Loucy (cell line): ENCODE results near the gene MPHOSPH6.

Source experiments
- H2AFZ ChIP-seq: fragments of 200-600 bp; sonication (generic); 2 replicates; pipeline ENCODE4 v1.6.0; 2016; ENCODE audit warnings: antibody characterized with exemption, mild to moderate bottlenecking, low read length, moderate library complexity
- H3F3A ChIP-seq: fragments of 200-600 bp; 2 replicates; pipeline ENCODE4 v1.6.0; 2016; ENCODE audit warnings: antibody characterized with exemption, low read depth, mild to moderate bottlenecking
- H3K27me3 ChIP-seq: fragments of 200-600 bp; sonication (generic); 2 replicates; pipeline ENCODE4 v1.6.1; 2014; ENCODE audit warnings: low read length, mild to moderate bottlenecking; ENCODE audit not compliant: insufficient read depth, poor library complexity, severe bottlenecking
- H3K36me3 ChIP-seq: fragments of 200-600 bp; sonication (generic); 2 replicates; pipeline ENCODE4 v1.6.1; 2016; ENCODE audit warnings: low read length; ENCODE audit not compliant: insufficient read depth
- H3K4me1 ChIP-seq: fragments of 200-600 bp; sonication (generic); 2 replicates; pipeline ENCODE4 v1.5.1; 2014; ENCODE audit warnings: low read length, mild to moderate bottlenecking; ENCODE audit not compliant: insufficient read depth, poor library complexity, severe bottlenecking
- H3K4me2 ChIP-seq: fragments of 200-600 bp; sonication (generic); 2 replicates; pipeline ENCODE4 v1.6.0; 2014; ENCODE audit warnings: antibody characterized with exemption, low read length, low read depth, mild to moderate bottlenecking; ENCODE audit not compliant: poor library complexity, severe bottlenecking
- H3K4me3 ChIP-seq: fragments of 200-600 bp; sonication (generic); 2 replicates; pipeline ENCODE4 v1.5.1; 2014; ENCODE audit warnings: low read length, mild to moderate bottlenecking, mixed read lengths; ENCODE audit not compliant: poor library complexity, severe bottlenecking
- H3K79me2 ChIP-seq: fragments of 200-600 bp; sonication (generic); 2 replicates; pipeline ENCODE4 v1.6.1; 2014; ENCODE audit warnings: low read length; ENCODE audit not compliant: insufficient read depth
- H3K9ac ChIP-seq: fragments of 200-600 bp; sonication (generic); 2 replicates; pipeline ENCODE4 v1.6.0; 2014; ENCODE audit warnings: mild to moderate bottlenecking, low read depth, low read length, moderate library complexity; ENCODE audit not compliant: poor library complexity, severe bottlenecking
- H3K9me2 ChIP-seq: fragments of 200-600 bp; sonication (generic); replicated peaks from 2 replicates; pipeline ENCODE4 v1.6.1; 2016; ENCODE audit warnings: low read depth, low read length, mixed read lengths
- H3K9me3 ChIP-seq: fragments of 200-600 bp; sonication (generic); 2 replicates; pipeline ENCODE4 v1.6.1; 2014; ENCODE audit warnings: mild to moderate bottlenecking, antibody characterized with exemption, low read length, low read depth; ENCODE audit not compliant: insufficient read depth
- H4K20me1 ChIP-seq: fragments of 200-600 bp; sonication (generic); 2 replicates; pipeline ENCODE4 v1.6.0; 2014; ENCODE audit warnings: antibody characterized with exemption, low read length, mild to moderate bottlenecking; ENCODE audit not compliant: insufficient read depth, poor library complexity, severe bottlenecking
- EZH2phosphoT487 ChIP-seq: fragments of 200-600 bp; IDR thresholded peaks from 2 replicates; pipeline ENCODE4 v1.6.1; 2018; ENCODE audit warnings: antibody characterized with exemption, mild to moderate bottlenecking, moderate library complexity, borderline replicate concordance
- TF ChIP-seq, protein P1 (sequence below): fragments of 200-600 bp; sonication (generic); conservative IDR thresholded peaks from 2 replicates; pipeline ENCODE4 v1.5.1; 2014; ENCODE audit warnings: mild to moderate bottlenecking, antibody characterized with exemption, low read length

Gene MPHOSPH6

DNA sequence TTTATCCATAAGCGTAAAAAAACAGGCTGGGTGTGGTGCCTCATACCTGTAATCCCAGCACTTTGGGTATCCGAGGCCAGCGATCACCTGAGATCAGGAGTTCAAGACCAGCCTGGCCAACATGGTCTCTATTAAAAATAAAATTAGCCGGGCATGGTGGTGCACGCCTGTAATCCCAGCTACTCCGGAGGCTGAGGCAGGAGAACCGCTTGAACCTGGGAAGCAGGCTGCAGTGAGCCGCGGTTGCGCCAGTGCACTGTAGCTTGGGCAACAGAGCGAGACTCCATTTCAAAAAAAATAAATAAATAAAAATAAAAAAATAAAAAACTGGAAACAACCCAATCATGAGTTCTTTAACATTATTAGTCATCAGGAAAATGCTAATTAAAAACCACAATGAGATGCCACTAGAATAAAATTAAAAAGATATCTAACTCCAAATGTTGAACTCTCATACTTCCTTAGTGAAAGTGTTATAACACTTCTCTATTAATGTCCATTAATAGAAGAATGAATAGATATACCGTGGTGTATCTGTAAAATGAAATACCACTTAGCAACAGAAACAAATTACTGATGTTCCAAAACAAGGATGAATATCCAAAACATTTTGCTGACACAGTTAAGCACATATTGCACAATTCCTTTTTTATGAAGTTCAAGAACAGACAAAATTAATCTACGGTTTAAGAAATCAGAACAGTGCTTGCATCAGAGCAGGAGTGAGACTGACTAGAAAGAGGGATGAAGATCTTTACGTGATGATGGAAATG lies 13.1 kb downstream of the MPHOSPH6 start:
- peaks cover 21% of the 10 kb centered on the region; the same call in 1 of the 2 replicates for H3K36me3 ChIP-seq
- no peak overlapping the region for H3K9ac ChIP-seq

DNA sequence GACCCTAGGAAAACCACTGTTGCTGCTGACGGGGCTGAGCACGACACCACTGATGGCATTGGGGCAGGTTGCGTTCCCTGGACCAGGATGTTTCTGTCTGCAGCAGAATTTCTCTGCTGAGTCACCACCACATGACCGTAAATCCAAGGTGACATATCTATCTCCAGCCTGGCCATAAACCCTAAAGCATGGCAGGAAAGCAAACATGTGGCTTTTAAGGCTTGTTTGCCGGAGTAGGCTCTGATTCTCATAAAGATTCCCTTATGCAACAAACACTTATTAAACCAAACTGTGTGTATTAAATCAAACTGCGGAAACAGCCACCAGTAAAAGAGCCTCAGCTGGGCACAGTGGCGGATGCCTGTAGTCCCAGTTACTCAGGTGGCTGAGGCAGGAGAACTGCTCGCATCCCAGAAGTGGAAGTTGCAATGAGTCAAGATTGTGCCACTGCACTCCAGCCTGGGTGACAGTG lies 17.3 kb downstream of the MPHOSPH6 start:
- Histone ChIP-seq H3K79me2 (0 out of 2 replicates have a peak, but pooled peaks cover 5% of the 10 kb centered on the region), H3F3A (no peaks in the 10 kb centered on the region), H3K9me2 (no peaks in the 10 kb centered on the region), H3K9ac (no peak overlapping the region), H3K4me3 (no peak overlapping the region), H3K4me2 (no peak overlapping the region), H3K9me3 (0 out of 2 replicates have a peak, but pooled peaks cover 2% of the 10 kb centered on the region), H2AFZ (no peak overlapping the region), H3K36me3 (peaks cover 26% of the 10 kb centered on the region; the same call in 1 of the 2 replicates), H3K4me1 (no peaks in the 10 kb centered on the region), H3K27me3 (no peaks in the 10 kb centered on the region), H4K20me1 (no peaks in the 10 kb centered on the region)
- TF ChIP-seq, protein P1, sequence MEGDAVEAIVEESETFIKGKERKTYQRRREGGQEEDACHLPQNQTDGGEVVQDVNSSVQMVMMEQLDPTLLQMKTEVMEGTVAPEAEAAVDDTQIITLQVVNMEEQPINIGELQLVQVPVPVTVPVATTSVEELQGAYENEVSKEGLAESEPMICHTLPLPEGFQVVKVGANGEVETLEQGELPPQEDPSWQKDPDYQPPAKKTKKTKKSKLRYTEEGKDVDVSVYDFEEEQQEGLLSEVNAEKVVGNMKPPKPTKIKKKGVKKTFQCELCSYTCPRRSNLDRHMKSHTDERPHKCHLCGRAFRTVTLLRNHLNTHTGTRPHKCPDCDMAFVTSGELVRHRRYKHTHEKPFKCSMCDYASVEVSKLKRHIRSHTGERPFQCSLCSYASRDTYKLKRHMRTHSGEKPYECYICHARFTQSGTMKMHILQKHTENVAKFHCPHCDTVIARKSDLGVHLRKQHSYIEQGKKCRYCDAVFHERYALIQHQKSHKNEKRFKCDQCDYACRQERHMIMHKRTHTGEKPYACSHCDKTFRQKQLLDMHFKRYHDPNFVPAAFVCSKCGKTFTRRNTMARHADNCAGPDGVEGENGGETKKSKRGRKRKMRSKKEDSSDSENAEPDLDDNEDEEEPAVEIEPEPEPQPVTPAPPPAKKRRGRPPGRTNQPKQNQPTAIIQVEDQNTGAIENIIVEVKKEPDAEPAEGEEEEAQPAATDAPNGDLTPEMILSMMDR = no peak
- TF ChIP-seq EZH2phosphoT487 = no peak

More for the DNA sequence above, 13.1 kb downstream of the MPHOSPH6 start:
- Histone ChIP-seq H3K4me1 (no peaks in the 10 kb centered on the region), H3K4me2 (no peak overlapping the region), H3K79me2 (peaks cover 5% of the 10 kb centered on the region; the same call in 1 of the 2 replicates), H2AFZ (no peak overlapping the region), H4K20me1 (no peaks in the 10 kb centered on the region), H3K9me3 (0 out of 2 replicates have a peak, but pooled peaks cover 2% of the 10 kb centered on the region), H3K9me2 (no peaks in the 10 kb centered on the region), H3F3A (no peaks in the 10 kb centered on the region), H3K4me3 (no peak overlapping the region), H3K27me3 (no peaks in the 10 kb centered on the region)
- TF ChIP-seq EZH2phosphoT487 = no peak
- TF ChIP-seq, protein P1 = no peak

DNA sequence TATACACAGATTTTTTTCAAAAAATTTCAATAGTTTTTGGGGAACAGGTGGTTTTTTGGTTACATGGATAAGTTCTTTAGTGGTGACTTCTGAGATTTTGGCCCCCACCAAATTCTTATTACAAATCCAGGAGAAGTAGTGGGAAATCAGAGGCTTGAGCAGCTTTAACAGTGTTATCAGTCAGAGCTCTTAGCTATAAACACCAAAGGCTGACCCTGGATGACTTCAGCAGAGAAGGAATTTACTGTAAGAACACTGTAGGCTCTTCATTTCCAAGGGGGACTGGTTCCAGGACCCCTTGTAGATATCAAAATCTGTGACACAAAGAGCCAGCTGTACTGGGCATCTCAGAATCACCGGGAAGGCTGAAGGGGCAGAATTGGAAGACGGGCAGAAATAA lies 17.8 kb downstream of the MPHOSPH6 start:
- Histone ChIP-seq H3K9me2 (no peaks in the 10 kb centered on the region), H3K4me3 (no peak overlapping the region), H4K20me1 (no peaks in the 10 kb centered on the region), H3K9ac (no peak overlapping the region), H3K4me2 (no peak overlapping the region), H3K79me2 (0 out of 2 replicates have a peak, but pooled peaks cover 5% of the 10 kb centered on the region), H3K27me3 (no peaks in the 10 kb centered on the region), H3K36me3 (peaks cover 30% of the 10 kb centered on the region; the same call in 1 of the 2 replicates), H3F3A (no peaks in the 10 kb centered on the region), H3K9me3 (0 out of 2 replicates have a peak, but pooled peaks cover 2% of the 10 kb centered on the region), H3K4me1 (no peaks in the 10 kb centered on the region), H2AFZ (no peak overlapping the region)
- TF ChIP-seq, protein P1 = no peak
- no peak for TF ChIP-seq EZH2phosphoT487
